WTC11 (cell line): ENCODE data around the gene ZDHHC7. TPM values are rescaled to one million over a fixed set of nuclear protein-coding genes. Genes with fewer than 3 reads are reported as not detected.

ENCODE experiments used
- ATAC-seq: fragments of 200-7000 bp; cut with Tn5 transposase; 2 replicates; pipeline ENCODE4 v1.10.0; 2021; ENCODE audit warnings: mild to moderate bottlenecking, moderate library complexity
- CTCF ChIA-PET: fragments of 300-600 bp; sonication (Branson Sonifier 250); formaldehyde crosslinking; loops from one replicate; lab custom pipeline; 2021; ENCODE audit warnings: antibody characterized with exemption; lab: Charles Lee
- POLR2A ChIA-PET: fragments of 350-600 bp; sonication (Branson Sonifier 250); formaldehyde crosslinking; loops from one replicate; lab custom pipeline; 2021; ENCODE audit warnings: antibody characterized with exemption; lab: Charles Lee
- DNase-seq: peaks from one replicate; pipeline ENCODE4 v3.0.0; 2021; ENCODE audit warnings: low spot score
- H3K27ac Mint-ChIP-seq: 2 replicates; pipeline ENCODE4 v1.8.0; 2021; ENCODE audit warnings: mixed read lengths
- H3K27me3 Mint-ChIP-seq: 2 replicates; pipeline ENCODE4 v1.8.0; 2021; ENCODE audit warnings: low read depth, mild to moderate bottlenecking, moderate library complexity, mixed read lengths
- H3K36me3 Mint-ChIP-seq: 2 replicates; pipeline ENCODE4 v1.8.0; 2021; ENCODE audit warnings: mixed read lengths
- H3K4me1 Mint-ChIP-seq: 2 replicates; pipeline ENCODE4 v1.8.0; 2022; ENCODE audit warnings: mixed read lengths
- H3K4me3 Mint-ChIP-seq: 2 replicates; pipeline ENCODE4 v1.8.0; 2021; ENCODE audit warnings: mild to moderate bottlenecking, moderate library complexity, mixed read lengths
- H3K9me3 Mint-ChIP-seq: 2 replicates; pipeline ENCODE4 v1.8.0; 2021; ENCODE audit warnings: mixed read lengths
- FOXK1 ChIP-seq: sonication (generic); formaldehyde crosslinking; IDR thresholded peaks from 2 replicates; pipeline ENCODE4 v1.8.0; 2022; ENCODE audit warnings: mild to moderate bottlenecking, moderate library complexity, missing genetic modification reagents
- NFYB ChIP-seq: sonication (generic); formaldehyde crosslinking; conservative IDR thresholded peaks from 2 replicates; pipeline ENCODE4 v1.8.0; 2022; ENCODE audit warnings: low read depth, missing genetic modification reagents
- NR2C2 ChIP-seq: sonication (generic); formaldehyde crosslinking; IDR thresholded peaks from 2 replicates; pipeline ENCODE4 v1.8.0; 2022; ENCODE audit warnings: mild to moderate bottlenecking, missing genetic modification reagents
- RORB ChIP-seq: fragments of 250-450 bp; sonication (Bioruptor Pico); IDR thresholded peaks from 2 replicates; pipeline ENCODE4 v1.9.0; 2021; ENCODE audit warnings: mild to moderate bottlenecking
- SOX15 ChIP-seq: fragments of 250-450 bp; sonication (Bioruptor Pico); IDR thresholded peaks from 2 replicates; pipeline ENCODE4 v1.9.0; 2021; ENCODE audit warnings: mild to moderate bottlenecking
- ZBTB21 ChIP-seq: sonication (generic); formaldehyde crosslinking; IDR thresholded peaks from 2 replicates; pipeline ENCODE4 v1.8.1; 2023; ENCODE audit warnings: mild to moderate bottlenecking, missing genetic modification reagents, borderline replicate concordance
- total RNA-seq: library from RNA; stranded (reverse); gene quantifications from 3 replicates; pipeline ENCODE4 v1.2.3, GENCODE V29; 2021
- TF ChIP-seq, protein P1 (sequence below): sonication (generic); formaldehyde crosslinking; IDR thresholded peaks from 2 replicates; pipeline ENCODE4 v1.8.1; 2023; ENCODE audit warnings: mild to moderate bottlenecking, missing genetic modification reagents, moderate library complexity
- TF ChIP-seq, protein P2 (sequence below): sonication (generic); formaldehyde crosslinking; IDR thresholded peaks from 2 replicates; pipeline ENCODE4 v1.8.0; 2022; ENCODE audit warnings: mild to moderate bottlenecking, missing genetic modification reagents
- TF ChIP-seq, protein P3 (sequence below): sonication (generic); formaldehyde crosslinking; IDR thresholded peaks from 2 replicates; pipeline ENCODE4 v1.8.1; 2022; ENCODE audit warnings: missing genetic modification reagents, borderline replicate concordance
- TF ChIP-seq, protein P4 (sequence below): sonication (generic); formaldehyde crosslinking; IDR thresholded peaks from 2 replicates; pipeline ENCODE4 v1.8.1; 2023; ENCODE audit warnings: mild to moderate bottlenecking, missing genetic modification reagents, borderline replicate concordance
- TF ChIP-seq, protein P5 (sequence below): sonication (generic); formaldehyde crosslinking; IDR thresholded peaks from 2 replicates; pipeline ENCODE4 v1.8.1; 2022; ENCODE audit warnings: mild to moderate bottlenecking, missing genetic modification reagents, moderate library complexity, borderline replicate concordance
- TF ChIP-seq, protein P6 (sequence below): fragments of 250-450 bp; sonication (Bioruptor Pico); IDR thresholded peaks from 2 replicates; pipeline ENCODE4 v1.9.0; 2021; ENCODE audit warnings: mild to moderate bottlenecking, borderline replicate concordance

ZDHHC7 gene
- total RNA-seq, 1 experiment from 2014 or later = 38.7 TPM

DNA sequence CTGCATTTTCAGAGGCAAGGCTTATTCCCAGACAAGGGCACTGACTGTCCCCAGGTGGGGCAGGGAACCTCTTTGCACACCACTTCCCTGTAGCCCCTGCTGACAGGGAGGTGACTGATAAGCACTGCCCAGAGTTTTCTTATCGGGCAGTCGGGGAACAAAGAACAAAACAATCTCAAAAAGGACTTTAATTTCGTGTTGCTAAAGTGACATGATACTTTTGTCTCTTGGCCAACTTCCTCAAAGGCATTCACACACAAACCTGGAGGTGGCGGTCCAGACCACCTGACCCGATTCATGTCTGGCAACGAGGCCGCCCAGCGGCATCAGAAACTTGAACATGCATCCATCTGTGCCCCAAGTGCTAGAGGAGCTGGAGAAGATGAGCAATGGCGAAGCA is 28.9 kb downstream of the ZDHHC7 start:
- DNase-seq (no peak), ATAC-seq (no peak)
- peak overlapping the region; percentile 47 for H3K27ac Mint-ChIP-seq
- ChIA-PET CTCF (interaction anchor here (1.0 to 1.4 kb wide), 4 partner anchors 9 to 228 kb away, joined by 3 to 4 read pairs (median 3); no protein-coding TSS in a partner anchor), POLR2A (no interaction called here)
- H3K4me3 Mint-ChIP-seq = no peak overlapping the region
- H3K9me3 Mint-ChIP-seq = no peaks in the 10 kb centered on the region
- no peaks in the 10 kb centered on the region for H3K4me1 Mint-ChIP-seq
- H3K36me3 Mint-ChIP-seq = peaks cover 42% of the 10 kb centered on the region
- TF ChIP-seq NR2C2 (CRISPR knock-in tag) (no peak), FOXK1 (CRISPR knock-in tag) (no peak), NFYB (CRISPR knock-in tag) (no peak), RORB (no peak), SOX15 (CRISPR knock-in tag) (no peak), ZBTB21 (CRISPR knock-in tag) (no peak)
- TF ChIP-seq, protein P1, sequence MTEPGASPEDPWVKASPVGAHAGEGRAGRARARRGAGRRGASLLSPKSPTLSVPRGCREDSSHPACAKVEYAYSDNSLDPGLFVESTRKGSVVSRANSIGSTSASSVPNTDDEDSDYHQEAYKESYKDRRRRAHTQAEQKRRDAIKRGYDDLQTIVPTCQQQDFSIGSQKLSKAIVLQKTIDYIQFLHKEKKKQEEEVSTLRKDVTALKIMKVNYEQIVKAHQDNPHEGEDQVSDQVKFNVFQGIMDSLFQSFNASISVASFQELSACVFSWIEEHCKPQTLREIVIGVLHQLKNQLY (CRISPR knock-in tag) = no peak
- TF ChIP-seq, protein P2, sequence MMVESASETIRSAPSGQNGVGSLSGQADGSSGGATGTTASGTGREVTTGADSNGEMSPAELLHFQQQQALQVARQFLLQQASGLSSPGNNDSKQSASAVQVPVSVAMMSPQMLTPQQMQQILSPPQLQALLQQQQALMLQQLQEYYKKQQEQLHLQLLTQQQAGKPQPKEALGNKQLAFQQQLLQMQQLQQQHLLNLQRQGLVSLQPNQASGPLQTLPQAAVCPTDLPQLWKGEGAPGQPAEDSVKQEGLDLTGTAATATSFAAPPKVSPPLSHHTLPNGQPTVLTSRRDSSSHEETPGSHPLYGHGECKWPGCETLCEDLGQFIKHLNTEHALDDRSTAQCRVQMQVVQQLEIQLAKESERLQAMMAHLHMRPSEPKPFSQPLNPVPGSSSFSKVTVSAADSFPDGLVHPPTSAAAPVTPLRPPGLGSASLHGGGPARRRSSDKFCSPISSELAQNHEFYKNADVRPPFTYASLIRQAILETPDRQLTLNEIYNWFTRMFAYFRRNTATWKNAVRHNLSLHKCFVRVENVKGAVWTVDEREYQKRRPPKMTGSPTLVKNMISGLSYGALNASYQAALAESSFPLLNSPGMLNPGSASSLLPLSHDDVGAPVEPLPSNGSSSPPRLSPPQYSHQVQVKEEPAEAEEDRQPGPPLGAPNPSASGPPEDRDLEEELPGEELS (CRISPR knock-in tag) = no peak
- TF ChIP-seq, protein P3, sequence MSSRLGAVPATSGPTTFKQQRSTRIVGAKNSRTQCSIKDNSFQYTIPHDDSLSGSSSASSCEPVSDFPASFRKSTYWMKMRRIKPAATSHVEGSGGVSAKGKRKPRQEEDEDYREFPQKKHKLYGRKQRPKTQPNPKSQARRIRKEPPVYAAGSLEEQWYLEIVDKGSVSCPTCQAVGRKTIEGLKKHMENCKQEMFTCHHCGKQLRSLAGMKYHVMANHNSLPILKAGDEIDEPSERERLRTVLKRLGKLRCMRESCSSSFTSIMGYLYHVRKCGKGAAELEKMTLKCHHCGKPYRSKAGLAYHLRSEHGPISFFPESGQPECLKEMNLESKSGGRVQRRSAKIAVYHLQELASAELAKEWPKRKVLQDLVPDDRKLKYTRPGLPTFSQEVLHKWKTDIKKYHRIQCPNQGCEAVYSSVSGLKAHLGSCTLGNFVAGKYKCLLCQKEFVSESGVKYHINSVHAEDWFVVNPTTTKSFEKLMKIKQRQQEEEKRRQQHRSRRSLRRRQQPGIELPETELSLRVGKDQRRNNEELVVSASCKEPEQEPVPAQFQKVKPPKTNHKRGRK (CRISPR knock-in tag) = no peak
- TF ChIP-seq, protein P4, sequence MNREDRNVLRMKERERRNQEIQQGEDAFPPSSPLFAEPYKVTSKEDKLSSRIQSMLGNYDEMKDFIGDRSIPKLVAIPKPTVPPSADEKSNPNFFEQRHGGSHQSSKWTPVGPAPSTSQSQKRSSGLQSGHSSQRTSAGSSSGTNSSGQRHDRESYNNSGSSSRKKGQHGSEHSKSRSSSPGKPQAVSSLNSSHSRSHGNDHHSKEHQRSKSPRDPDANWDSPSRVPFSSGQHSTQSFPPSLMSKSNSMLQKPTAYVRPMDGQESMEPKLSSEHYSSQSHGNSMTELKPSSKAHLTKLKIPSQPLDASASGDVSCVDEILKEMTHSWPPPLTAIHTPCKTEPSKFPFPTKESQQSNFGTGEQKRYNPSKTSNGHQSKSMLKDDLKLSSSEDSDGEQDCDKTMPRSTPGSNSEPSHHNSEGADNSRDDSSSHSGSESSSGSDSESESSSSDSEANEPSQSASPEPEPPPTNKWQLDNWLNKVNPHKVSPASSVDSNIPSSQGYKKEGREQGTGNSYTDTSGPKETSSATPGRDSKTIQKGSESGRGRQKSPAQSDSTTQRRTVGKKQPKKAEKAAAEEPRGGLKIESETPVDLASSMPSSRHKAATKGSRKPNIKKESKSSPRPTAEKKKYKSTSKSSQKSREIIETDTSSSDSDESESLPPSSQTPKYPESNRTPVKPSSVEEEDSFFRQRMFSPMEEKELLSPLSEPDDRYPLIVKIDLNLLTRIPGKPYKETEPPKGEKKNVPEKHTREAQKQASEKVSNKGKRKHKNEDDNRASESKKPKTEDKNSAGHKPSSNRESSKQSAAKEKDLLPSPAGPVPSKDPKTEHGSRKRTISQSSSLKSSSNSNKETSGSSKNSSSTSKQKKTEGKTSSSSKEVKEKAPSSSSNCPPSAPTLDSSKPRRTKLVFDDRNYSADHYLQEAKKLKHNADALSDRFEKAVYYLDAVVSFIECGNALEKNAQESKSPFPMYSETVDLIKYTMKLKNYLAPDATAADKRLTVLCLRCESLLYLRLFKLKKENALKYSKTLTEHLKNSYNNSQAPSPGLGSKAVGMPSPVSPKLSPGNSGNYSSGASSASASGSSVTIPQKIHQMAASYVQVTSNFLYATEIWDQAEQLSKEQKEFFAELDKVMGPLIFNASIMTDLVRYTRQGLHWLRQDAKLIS (CRISPR knock-in tag) = no peak
- TF ChIP-seq, protein P5, sequence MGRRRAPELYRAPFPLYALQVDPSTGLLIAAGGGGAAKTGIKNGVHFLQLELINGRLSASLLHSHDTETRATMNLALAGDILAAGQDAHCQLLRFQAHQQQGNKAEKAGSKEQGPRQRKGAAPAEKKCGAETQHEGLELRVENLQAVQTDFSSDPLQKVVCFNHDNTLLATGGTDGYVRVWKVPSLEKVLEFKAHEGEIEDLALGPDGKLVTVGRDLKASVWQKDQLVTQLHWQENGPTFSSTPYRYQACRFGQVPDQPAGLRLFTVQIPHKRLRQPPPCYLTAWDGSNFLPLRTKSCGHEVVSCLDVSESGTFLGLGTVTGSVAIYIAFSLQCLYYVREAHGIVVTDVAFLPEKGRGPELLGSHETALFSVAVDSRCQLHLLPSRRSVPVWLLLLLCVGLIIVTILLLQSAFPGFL = no peak
- TF ChIP-seq, protein P6, sequence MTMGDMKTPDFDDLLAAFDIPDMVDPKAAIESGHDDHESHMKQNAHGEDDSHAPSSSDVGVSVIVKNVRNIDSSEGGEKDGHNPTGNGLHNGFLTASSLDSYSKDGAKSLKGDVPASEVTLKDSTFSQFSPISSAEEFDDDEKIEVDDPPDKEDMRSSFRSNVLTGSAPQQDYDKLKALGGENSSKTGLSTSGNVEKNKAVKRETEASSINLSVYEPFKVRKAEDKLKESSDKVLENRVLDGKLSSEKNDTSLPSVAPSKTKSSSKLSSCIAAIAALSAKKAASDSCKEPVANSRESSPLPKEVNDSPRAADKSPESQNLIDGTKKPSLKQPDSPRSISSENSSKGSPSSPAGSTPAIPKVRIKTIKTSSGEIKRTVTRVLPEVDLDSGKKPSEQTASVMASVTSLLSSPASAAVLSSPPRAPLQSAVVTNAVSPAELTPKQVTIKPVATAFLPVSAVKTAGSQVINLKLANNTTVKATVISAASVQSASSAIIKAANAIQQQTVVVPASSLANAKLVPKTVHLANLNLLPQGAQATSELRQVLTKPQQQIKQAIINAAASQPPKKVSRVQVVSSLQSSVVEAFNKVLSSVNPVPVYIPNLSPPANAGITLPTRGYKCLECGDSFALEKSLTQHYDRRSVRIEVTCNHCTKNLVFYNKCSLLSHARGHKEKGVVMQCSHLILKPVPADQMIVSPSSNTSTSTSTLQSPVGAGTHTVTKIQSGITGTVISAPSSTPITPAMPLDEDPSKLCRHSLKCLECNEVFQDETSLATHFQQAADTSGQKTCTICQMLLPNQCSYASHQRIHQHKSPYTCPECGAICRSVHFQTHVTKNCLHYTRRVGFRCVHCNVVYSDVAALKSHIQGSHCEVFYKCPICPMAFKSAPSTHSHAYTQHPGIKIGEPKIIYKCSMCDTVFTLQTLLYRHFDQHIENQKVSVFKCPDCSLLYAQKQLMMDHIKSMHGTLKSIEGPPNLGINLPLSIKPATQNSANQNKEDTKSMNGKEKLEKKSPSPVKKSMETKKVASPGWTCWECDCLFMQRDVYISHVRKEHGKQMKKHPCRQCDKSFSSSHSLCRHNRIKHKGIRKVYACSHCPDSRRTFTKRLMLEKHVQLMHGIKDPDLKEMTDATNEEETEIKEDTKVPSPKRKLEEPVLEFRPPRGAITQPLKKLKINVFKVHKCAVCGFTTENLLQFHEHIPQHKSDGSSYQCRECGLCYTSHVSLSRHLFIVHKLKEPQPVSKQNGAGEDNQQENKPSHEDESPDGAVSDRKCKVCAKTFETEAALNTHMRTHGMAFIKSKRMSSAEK (CRISPR knock-in tag) = no peak
- H3K27me3 Mint-ChIP-seq = no peaks in the 10 kb centered on the region
